Activated CD4-positive, alpha-beta memory T cell treated with anti-CD3 and anti-CD28 coated beads for 36 hours (primary cell): ENCODE measurements around the gene C12orf57. TPM values are rescaled to one million over a fixed set of nuclear protein-coding genes. Genes with fewer than 3 reads are reported as not detected.

ENCODE experiments used
- CTCF ChIA-PET: fragments of 350-600 bp; sonication (Branson Sonifier 250); formaldehyde crosslinking; loops from one replicate; lab custom pipeline; 2021; ENCODE audit warnings: antibody characterized with exemption, inconsistent platforms; lab: Charles Lee
- POLR2A ChIA-PET: fragments of 350-600 bp; sonication (Branson Sonifier 250); formaldehyde crosslinking; loops from one replicate; lab custom pipeline; 2021; ENCODE audit warnings: antibody characterized with exemption; lab: Charles Lee
- DNase-seq: peaks from one replicate; pipeline ENCODE4 v3.0.0-alpha.2; 2020
- H3K27ac Mint-ChIP-seq: one replicate; pipeline ENCODE4 v1.8.0; 2021; ENCODE audit warnings: mixed read lengths
- H3K27me3 Mint-ChIP-seq: one replicate; pipeline ENCODE4 v1.8.0; 2021; ENCODE audit warnings: mixed read lengths
- H3K36me3 Mint-ChIP-seq: one replicate; pipeline ENCODE4 v1.8.0; 2021; ENCODE audit warnings: mixed read lengths
- H3K4me1 Mint-ChIP-seq: one replicate; pipeline ENCODE4 v1.8.0; 2021; ENCODE audit warnings: low read depth, mixed read lengths
- H3K4me3 Mint-ChIP-seq: one replicate; pipeline ENCODE4 v1.8.0; 2021; ENCODE audit warnings: mild to moderate bottlenecking, mixed read lengths
- H3K9me3 Mint-ChIP-seq: one replicate; pipeline ENCODE4 v1.8.0; 2021; ENCODE audit warnings: mixed read lengths
- intact Hi-C: fragments of 100-400 bp; cut with micrococcal nuclease; formaldehyde crosslinking; loops from one replicate; pipeline ENCODE4 v1.15.1; 2023
- total RNA-seq, 2 experiments: library from RNA; stranded (reverse); gene quantifications; one replicate each; pipeline ENCODE4 v1.2.3, GENCODE V29; 2021

Gene C12orf57, protein sequence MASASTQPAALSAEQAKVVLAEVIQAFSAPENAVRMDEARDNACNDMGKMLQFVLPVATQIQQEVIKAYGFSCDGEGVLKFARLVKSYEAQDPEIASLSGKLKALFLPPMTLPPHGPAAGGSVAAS
- total RNA-seq = 100 to 1,000 TPM; 257 to 272 TPM

GRCh38 chr12:6943722-6944380, at the start of gene C12orf57, which contains the start of gene RNU7-1:
Gene C12orf57, plus strand, starts transcription at chr12:6944022. Its CDS starts 100 bp downstream, at chr12:6944122.
Gene RNU7-1, plus strand, starts transcription at chr12:6943816.
- ChIA-PET POLR2A (interaction anchor here (0.6 to 11.8 kb wide), 36 partner anchors 8 to 1017 kb away, joined by 3 to 507 read pairs (median 5); partner anchors contain the start of genes ATN1, C1RL, CDCA3 and COPS7A), CTCF (interaction anchor here (0.7 to 15.9 kb wide), 19 partner anchors 8 to 164 kb away, joined by 3 to 586 read pairs (median 6); partner anchors contain the start of genes C1R, C1RL, LPCAT3 and SPSB2)
- intact Hi-C loops = loop anchor here (1.0 kb wide), 11 partner anchors 9 to 164 kb away; partner anchors contain the start of genes C1R, EMG1, LPCAT3 and PHB2
- H3K27me3 Mint-ChIP-seq = peaks cover 6% of the 10 kb centered on the region
- peak; percentile 90 for DNase-seq
- peaks cover 52% of the 10 kb centered on the region for H3K4me1 Mint-ChIP-seq
- H3K9me3 Mint-ChIP-seq = no peaks in the 10 kb centered on the region
- H3K36me3 Mint-ChIP-seq = peaks cover 25% of the 10 kb centered on the region
- peak within 1 kb of the TSS; percentile 100 for H3K27ac Mint-ChIP-seq
- H3K4me3 Mint-ChIP-seq = peak within 1 kb of the TSS; percentile 90

DNA sequence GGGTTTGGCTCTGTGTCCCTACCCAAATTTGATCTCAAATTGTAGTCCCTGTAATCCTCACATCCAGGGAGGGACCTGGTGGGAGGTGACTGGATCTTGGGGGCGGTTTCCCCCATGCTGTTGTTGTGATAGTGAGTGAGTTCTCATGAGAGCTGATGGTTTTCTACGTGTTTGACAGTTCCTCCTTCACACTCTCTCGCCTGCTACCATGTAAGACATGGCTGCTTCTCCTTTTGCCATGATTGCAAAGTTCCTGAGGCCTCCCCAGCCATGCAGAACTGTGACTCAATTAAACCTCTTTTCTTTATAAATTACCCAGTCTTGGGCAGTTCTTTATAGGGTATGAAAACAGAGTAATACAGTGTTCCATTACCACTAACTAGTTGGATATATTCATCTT, 49.5 kb upstream of the C12orf57 start:
- H3K27ac Mint-ChIP-seq = no peak overlapping the region
- H3K36me3 Mint-ChIP-seq = peaks cover 2% of the 10 kb centered on the region
- H3K4me1 Mint-ChIP-seq = peaks cover 17% of the 10 kb centered on the region
- no peaks in the 10 kb centered on the region for H3K9me3 Mint-ChIP-seq
- ChIA-PET POLR2A (no interaction called here), CTCF (interaction anchor here (0.6 to 1.0 kb wide), 2 partner anchors 44 to 70 kb away, joined by 3 to 6 read pairs; no protein-coding TSS in a partner anchor)
- no peak overlapping the region for H3K4me3 Mint-ChIP-seq
- intact Hi-C loops = no loop called here
- no peak for DNase-seq
- no peaks in the 10 kb centered on the region for H3K27me3 Mint-ChIP-seq

DNA sequence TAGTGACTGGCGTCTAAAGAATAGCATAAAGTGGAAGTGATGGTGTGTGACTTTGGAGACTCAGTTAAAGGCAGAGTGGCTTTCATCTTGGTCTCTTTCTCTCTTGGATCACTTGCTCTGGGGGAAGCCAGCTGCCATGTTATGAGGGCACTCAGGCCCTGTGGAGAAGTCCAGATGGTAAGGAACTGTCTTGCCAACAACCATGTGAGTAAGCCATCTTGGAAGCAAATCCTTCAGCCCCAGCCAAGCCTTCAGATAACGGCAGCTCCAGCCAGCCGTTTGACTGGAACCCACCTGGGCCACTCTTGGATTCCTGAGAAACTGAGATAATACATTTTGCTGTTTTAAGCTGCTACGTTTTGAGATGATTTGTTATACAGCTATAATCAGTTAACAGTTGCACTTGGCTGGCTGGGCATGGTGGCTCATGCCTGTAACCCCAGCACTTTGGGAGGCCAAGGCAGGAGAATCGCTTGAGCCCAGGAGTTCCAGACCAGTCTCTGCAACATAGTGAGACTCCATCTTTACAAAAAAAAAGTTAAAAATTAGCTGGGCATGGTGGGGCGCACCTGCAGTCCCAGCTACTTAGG, 46.9 kb upstream of the C12orf57 start:
- intact Hi-C loops = no loop called here
- no peak overlapping the region for H3K4me3 Mint-ChIP-seq
- H3K9me3 Mint-ChIP-seq = no peaks in the 10 kb centered on the region
- no peak overlapping the region for H3K27ac Mint-ChIP-seq
- H3K36me3 Mint-ChIP-seq = no peaks in the 10 kb centered on the region
- POLR2A ChIA-PET = interaction anchor here (0.5 kb wide), 1 partner anchor 228 kb away, joined by 3 read pairs; no protein-coding TSS in a partner anchor
- CTCF ChIA-PET = interaction anchor here (0.7 to 1.2 kb wide), 3 partner anchors 25 to 965 kb away, joined by 3 read pairs; no protein-coding TSS in a partner anchor
- no peak for DNase-seq
- no peaks in the 10 kb centered on the region for H3K27me3 Mint-ChIP-seq
- H3K4me1 Mint-ChIP-seq = peaks cover 10% of the 10 kb centered on the region

DNA sequence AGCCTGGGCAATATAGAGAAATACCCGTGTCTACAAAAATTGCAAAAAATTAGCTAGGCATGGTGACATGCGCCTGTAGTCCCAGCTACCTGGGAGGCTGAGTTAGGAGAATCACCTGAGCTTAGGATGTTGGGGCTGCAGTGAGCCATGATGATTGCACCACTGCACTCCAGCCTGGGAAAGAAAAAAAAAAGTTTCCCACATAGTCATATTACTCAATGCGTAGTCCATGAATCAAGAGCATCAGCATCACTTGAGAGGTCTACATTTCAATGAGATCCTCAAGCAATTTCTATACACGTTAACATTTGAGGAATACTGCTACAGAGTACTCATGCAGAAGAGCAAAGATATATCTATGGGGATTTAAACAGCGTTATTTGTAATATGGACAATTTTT, 44.4 kb upstream of the C12orf57 start:
- POLR2A ChIA-PET = interaction anchor here (0.7 kb wide), 1 partner anchor 27 kb away, joined by 3 read pairs; the partner anchor contains the start of gene SPSB2
- CTCF ChIA-PET = interaction anchor here (0.7 to 1.5 kb wide), 3 partner anchors 8 to 146 kb away, joined by 4 to 7 read pairs (median 4); partner anchors contain the start of gene MLF2
- Mint-ChIP-seq H3K9me3 (no peaks in the 10 kb centered on the region), H3K27ac (no peak overlapping the region), H3K36me3 (no peaks in the 10 kb centered on the region), H3K4me1 (peaks cover 7% of the 10 kb centered on the region), H3K27me3 (no peaks in the 10 kb centered on the region), H3K4me3 (no peak overlapping the region)
- intact Hi-C loops = no loop called here
- no peak for DNase-seq

DNA sequence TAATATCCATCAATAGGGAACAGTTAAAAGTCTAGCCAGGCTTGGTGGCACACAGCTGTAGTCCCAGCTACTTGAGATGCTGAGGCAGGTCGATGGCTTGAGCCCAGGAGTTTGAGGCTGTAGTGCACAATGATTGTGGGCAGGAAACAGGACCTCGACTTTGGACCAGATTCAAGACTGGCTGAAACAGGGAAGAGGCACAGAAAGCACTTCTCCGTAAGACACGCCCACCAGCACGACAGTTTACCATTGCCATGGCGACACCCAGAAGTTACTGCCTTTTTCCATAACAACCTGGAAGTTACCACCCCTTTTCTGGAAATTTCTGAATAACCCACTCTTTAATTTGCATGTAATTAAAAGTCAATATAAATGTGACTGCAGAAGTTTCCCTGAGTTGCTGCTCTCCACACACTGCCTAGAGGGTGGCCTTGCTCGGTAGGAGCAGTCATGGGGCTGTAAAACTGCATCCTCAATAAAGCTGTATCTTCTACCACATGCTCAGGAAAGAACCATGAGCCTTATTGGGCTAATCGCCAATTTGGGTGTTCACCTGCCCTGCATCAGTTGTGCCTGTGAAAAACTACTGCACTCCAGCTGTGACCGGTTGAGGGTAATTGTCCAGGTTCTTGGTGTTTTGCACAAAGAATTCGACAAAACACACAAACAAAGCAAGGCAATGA, 43.8 kb upstream of the C12orf57 start:
- H3K4me3 Mint-ChIP-seq = no peak overlapping the region
- H3K36me3 Mint-ChIP-seq = no peaks in the 10 kb centered on the region
- no peaks in the 10 kb centered on the region for H3K27me3 Mint-ChIP-seq
- no peak overlapping the region for H3K27ac Mint-ChIP-seq
- ChIA-PET POLR2A (interaction anchor here (0.7 kb wide), 1 partner anchor 27 kb away, joined by 3 read pairs; the partner anchor contains the start of gene SPSB2), CTCF (interaction anchor here (0.6 to 1.5 kb wide), 4 partner anchors 9 to 119 kb away, joined by 4 to 7 read pairs (median 5); no protein-coding TSS in a partner anchor)
- DNase-seq = peak; percentile 47
- peaks cover 7% of the 10 kb centered on the region for H3K4me1 Mint-ChIP-seq
- intact Hi-C loops = no loop called here
- no peaks in the 10 kb centered on the region for H3K9me3 Mint-ChIP-seq

- no peak overlapping the region for H3K4me3 Mint-ChIP-seq
- no peak overlapping the region for H3K27ac Mint-ChIP-seq
- CTCF ChIA-PET = interaction anchor here (1.2 to 3.3 kb wide), 2 partner anchors 11 to 21 kb away, joined by 3 to 24 read pairs; no protein-coding TSS in a partner anchor
- H3K4me1 Mint-ChIP-seq = peaks cover 7% of the 10 kb centered on the region
- H3K36me3 Mint-ChIP-seq = no peaks in the 10 kb centered on the region
- POLR2A ChIA-PET = interaction anchor here (1.0 kb wide), 1 partner anchor 34 kb away, joined by 3 read pairs; no protein-coding TSS in a partner anchor
- DNase-seq = no peak
- no peaks in the 10 kb centered on the region for H3K27me3 Mint-ChIP-seq
- intact Hi-C loops = no loop called here
- H3K9me3 Mint-ChIP-seq = no peaks in the 10 kb centered on the region
Observed at GRCh38 chr12:6902448-6902847, 41.4 kb upstream of the C12orf57 start.

DNA sequence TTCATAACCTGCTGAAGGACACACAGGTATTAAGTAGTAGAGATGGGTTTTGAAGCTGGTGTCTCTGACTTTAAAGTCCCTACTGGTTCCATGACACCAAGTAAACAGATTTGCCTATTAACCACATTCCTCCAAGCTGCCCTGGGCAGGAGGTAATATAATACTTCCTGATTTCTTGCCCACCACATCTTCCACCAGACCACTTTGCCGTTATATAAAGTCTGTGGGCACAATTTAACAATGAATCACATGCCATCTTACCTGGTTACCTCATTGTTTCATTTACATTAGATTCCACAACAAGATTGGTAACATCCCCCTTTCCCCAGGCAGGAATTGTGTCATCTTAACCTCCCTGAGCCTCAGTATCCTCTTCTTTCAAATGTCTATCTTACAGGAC, 40.1 kb upstream of the C12orf57 start:
- CTCF ChIA-PET = interaction anchor here (3.3 kb wide), 1 partner anchor 12 kb away, joined by 24 read pairs; no protein-coding TSS in a partner anchor
- peaks cover 7% of the 10 kb centered on the region for H3K4me1 Mint-ChIP-seq
- no peak for DNase-seq
- no peaks in the 10 kb centered on the region for H3K36me3 Mint-ChIP-seq
- H3K9me3 Mint-ChIP-seq = no peaks in the 10 kb centered on the region
- no peaks in the 10 kb centered on the region for H3K27me3 Mint-ChIP-seq
- no peak overlapping the region for H3K27ac Mint-ChIP-seq
- POLR2A ChIA-PET = interaction anchor here (0.7 to 2.1 kb wide), 3 partner anchors 10 to 36 kb away, joined by 3 to 11 read pairs (median 5); partner anchors contain the start of gene ENO2
- H3K4me3 Mint-ChIP-seq = no peak overlapping the region
- intact Hi-C loops = loop anchor here (1.0 to 2.0 kb wide), 4 partner anchors 12 to 51 kb away; partner anchors contain the start of genes SPSB2 and USP5

DNA sequence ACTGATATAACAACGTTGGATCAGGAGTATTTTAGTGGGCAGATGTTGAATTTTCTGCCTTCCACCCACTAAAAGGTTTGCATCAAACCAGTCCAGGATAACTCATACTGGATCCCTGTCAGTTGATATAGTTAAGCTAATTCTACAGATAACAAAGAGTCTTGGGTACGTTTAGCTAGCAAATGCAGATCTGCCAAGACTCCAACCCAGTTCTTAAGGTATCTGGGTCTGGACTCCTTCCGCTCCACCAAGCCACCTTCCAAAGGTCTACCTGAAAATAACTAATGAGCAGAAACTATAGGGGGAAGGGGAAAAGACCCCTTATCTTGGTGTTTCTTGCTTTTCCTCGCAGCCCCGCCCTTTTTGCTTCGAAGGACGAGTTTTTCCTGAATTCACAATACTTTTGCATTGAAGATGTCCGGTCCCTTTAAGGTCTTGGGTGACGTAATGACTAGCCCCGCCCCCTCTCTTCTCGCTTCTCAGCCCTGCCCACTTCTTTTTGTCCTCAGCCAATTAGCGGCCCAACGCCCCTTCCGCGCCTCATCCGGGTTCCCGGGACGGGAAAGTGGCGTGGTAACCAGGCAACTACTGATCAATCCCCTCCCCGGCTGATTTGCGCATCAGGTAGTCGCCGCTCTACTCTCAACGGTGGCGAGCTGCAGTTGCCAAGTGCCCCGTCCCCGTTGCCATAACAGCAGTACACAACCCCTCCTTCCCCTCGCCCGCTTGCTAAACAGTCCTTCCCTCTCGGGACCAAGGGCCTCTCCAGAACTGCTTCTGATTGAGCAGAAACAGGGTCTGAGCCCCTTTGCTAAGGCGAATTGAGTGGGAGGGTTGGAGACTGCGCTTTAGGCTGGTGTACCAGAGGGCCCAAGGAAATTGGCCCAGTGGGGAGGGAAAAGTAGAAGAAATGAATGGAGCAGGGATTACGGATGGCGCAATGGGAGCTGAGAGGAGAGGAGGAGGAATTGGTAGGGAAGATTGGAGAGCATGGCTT, 39.2 kb upstream of the C12orf57 start, which contains the start of gene LRRC23:
TSS of gene LRRC23 (plus strand) at position 543 of the 997 bp plus-strand sequence. CDS start 812 bp downstream, outside the sequence.
- ChIA-PET CTCF (interaction anchor here (1.1 to 5.2 kb wide), 5 partner anchors 13 to 152 kb away, joined by 3 to 31 read pairs (median 23); partner anchors contain the start of genes MLF2 and SPSB2), POLR2A (interaction anchor here (0.7 to 2.1 kb wide), 5 partner anchors 9 to 35 kb away, joined by 3 to 11 read pairs (median 5); partner anchors contain the start of genes ENO2 and SPSB2)
- Mint-ChIP-seq H3K4me3 (no peak within 1 kb of the TSS), H3K9me3 (no peaks in the 10 kb centered on the region), H3K27me3 (no peaks in the 10 kb centered on the region), H3K4me1 (peaks cover 5% of the 10 kb centered on the region), H3K27ac (no peak within 1 kb of the TSS), H3K36me3 (no peaks in the 10 kb centered on the region)
- intact Hi-C loops = loop anchor here (1.0 to 2.0 kb wide), 4 partner anchors 13 to 52 kb away; partner anchors contain the start of genes SPSB2 and USP5
- peak; percentile 99 for DNase-seq

GRCh38 chr12:6905414-6906040, 38.3 kb upstream of the C12orf57 start:
- intact Hi-C loops = loop anchor here (2.0 kb wide), 1 partner anchor 31 kb away; no protein-coding TSS in a partner anchor
- ChIA-PET POLR2A (interaction anchor here (0.6 to 2.1 kb wide), 4 partner anchors 8 to 1031 kb away, joined by 3 to 11 read pairs (median 4); partner anchors contain the start of gene ENO2), CTCF (interaction anchor here (0.6 to 5.2 kb wide), 8 partner anchors 14 to 182 kb away, joined by 3 to 31 read pairs (median 3); partner anchors contain the start of genes C12orf57, COPS7A, MLF2 and RNU7-1)

More at GRCh38 chr12:6905414-6906040, 38.3 kb upstream of the C12orf57 start:
- no peak for DNase-seq
- no peaks in the 10 kb centered on the region for H3K36me3 Mint-ChIP-seq
- no peak overlapping the region for H3K4me3 Mint-ChIP-seq
- H3K4me1 Mint-ChIP-seq = no peaks in the 10 kb centered on the region
- no peaks in the 10 kb centered on the region for H3K9me3 Mint-ChIP-seq
- H3K27me3 Mint-ChIP-seq = no peaks in the 10 kb centered on the region
- no peak overlapping the region for H3K27ac Mint-ChIP-seq
